Measurements from ENCODE around the gene APBB3. TPM values are rescaled to one million over a fixed set of nuclear protein-coding genes. Genes with fewer than 3 reads are reported as not detected.

APBB3 gene
- total RNA-seq, 1 donor from 2014 or later: 68.5 TPM

DNA sequence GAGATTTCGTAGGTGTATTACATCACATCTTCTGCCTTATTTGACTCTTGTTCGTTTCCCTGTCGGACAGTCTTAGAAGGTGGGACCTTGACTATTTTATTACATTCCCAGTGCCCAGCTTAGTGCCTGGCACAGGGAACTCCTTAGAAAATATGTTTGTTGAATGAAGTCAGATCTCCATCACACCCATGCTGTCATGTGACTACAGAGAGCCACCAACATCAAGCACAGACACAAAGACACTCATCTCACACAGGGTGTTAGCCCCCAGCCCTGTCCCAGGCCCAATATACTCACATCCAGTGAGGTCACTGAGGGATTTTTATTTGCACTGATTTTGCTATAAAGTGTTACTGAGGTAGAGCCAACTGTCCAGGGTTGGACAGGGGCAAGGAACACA lies 6.4 kb downstream of the APBB3 start:
- H3K27me3 Mint-ChIP-seq (ENCODE audit: low read depth): no peaks in the 10 kb centered on the region
- peak overlapping the region; percentile 88 for H3K4me3 Mint-ChIP-seq
- TF ChIP-seq, protein P1, sequence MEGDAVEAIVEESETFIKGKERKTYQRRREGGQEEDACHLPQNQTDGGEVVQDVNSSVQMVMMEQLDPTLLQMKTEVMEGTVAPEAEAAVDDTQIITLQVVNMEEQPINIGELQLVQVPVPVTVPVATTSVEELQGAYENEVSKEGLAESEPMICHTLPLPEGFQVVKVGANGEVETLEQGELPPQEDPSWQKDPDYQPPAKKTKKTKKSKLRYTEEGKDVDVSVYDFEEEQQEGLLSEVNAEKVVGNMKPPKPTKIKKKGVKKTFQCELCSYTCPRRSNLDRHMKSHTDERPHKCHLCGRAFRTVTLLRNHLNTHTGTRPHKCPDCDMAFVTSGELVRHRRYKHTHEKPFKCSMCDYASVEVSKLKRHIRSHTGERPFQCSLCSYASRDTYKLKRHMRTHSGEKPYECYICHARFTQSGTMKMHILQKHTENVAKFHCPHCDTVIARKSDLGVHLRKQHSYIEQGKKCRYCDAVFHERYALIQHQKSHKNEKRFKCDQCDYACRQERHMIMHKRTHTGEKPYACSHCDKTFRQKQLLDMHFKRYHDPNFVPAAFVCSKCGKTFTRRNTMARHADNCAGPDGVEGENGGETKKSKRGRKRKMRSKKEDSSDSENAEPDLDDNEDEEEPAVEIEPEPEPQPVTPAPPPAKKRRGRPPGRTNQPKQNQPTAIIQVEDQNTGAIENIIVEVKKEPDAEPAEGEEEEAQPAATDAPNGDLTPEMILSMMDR (IDR thresholded peaks at IDR 0.05; ENCODE audit: unreplicated experiment): no peak
- H3K27ac Mint-ChIP-seq: peak overlapping the region; percentile 96
- peaks cover 2% of the 10 kb centered on the region for H3K36me3 Mint-ChIP-seq
- no peaks in the 10 kb centered on the region for H3K9me3 Mint-ChIP-seq
- H3K4me1 Mint-ChIP-seq: peaks cover 26% of the 10 kb centered on the region
- DNase-seq (ENCODE audit: low spot score in 2 of 2, unreplicated experiment in 2 of 2): no peak

DNA sequence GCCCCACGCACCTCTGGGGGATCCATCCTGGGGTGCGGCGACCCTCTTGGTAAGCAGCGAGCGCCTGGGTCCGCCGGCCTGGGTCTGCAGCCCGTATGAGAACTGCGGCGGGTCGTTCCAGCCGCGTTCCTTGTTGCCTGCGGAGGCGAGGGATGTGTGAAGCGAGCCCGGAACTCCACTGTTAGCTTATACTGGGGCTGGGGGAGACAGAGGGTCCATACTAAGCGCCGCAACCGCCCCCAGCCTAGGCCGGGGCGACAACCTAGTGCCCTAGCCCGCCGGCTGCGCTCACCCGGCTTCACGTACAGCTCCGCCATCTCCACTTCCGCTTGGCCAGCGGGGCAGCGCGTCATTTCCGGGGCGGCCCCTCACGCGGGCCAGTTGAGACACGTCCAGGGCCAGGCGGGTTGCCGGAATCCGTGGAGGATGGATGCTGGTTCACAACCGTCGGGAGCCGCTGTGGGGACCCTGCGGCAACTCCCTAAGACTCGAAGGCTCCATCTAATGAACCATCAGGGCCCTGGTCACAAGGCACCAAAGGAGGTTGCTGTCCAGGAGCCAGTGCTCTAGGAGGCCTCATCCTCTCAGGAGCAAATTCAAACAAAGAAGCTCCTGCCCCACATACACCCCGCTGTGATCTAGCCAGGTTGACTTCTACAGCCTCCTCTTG lies 7.1 kb downstream of the APBB3 start, which contains the start of gene SRA1:
Gene SRA1 (minus strand): TSS at position 338 of the 670 bp plus-strand sequence. CDS start 21 bp downstream, at position 317.
- peaks cover 5% of the 10 kb centered on the region for H3K36me3 Mint-ChIP-seq
- H3K27me3 Mint-ChIP-seq (ENCODE audit: low read depth): no peaks in the 10 kb centered on the region
- no peaks in the 10 kb centered on the region for H3K9me3 Mint-ChIP-seq
- peaks cover 23% of the 10 kb centered on the region for H3K4me1 Mint-ChIP-seq
- H3K27ac Mint-ChIP-seq: peak within 1 kb of the TSS; percentile 96
- peak within 1 kb of the TSS; percentile 88 for H3K4me3 Mint-ChIP-seq
- DNase-seq (ENCODE audit: low spot score in 2 of 2, unreplicated experiment in 2 of 2): peak; percentile 83 to 94
- TF ChIP-seq, protein P1 (IDR thresholded peaks at IDR 0.05; ENCODE audit: unreplicated experiment): no peak

DNA sequence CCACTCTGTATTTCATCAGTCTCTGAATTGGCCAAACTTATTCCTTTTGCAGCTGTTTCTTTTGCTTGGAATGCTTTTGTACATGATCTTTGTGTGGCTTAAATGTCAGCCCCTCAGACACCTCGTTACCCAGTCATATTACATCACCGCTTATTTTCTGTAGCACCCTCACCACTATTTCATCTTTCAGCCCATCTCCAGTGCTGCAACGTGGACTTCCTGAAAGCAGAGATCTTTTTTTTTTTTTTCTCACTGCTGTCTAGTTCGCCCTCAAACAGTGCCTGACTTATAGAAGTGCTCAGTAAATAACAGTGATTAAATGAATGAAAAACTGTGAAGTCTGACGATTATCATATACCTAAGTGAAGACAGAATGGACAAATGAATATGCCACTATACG lies 8.0 kb downstream of the APBB3 start:
- H3K27me3 Mint-ChIP-seq (ENCODE audit: low read depth): no peaks in the 10 kb centered on the region
- no peaks in the 10 kb centered on the region for H3K9me3 Mint-ChIP-seq
- no peak for DNase-seq (ENCODE audit: low spot score in 2 of 2, unreplicated experiment in 2 of 2)
- H3K36me3 Mint-ChIP-seq: peaks cover 5% of the 10 kb centered on the region
- H3K4me1 Mint-ChIP-seq: peaks cover 23% of the 10 kb centered on the region
- peak overlapping the region; percentile 88 for H3K4me3 Mint-ChIP-seq
- TF ChIP-seq, protein P1 (IDR thresholded peaks at IDR 0.05; ENCODE audit: unreplicated experiment): no peak
- H3K27ac Mint-ChIP-seq: peak overlapping the region; percentile 96

DNA sequence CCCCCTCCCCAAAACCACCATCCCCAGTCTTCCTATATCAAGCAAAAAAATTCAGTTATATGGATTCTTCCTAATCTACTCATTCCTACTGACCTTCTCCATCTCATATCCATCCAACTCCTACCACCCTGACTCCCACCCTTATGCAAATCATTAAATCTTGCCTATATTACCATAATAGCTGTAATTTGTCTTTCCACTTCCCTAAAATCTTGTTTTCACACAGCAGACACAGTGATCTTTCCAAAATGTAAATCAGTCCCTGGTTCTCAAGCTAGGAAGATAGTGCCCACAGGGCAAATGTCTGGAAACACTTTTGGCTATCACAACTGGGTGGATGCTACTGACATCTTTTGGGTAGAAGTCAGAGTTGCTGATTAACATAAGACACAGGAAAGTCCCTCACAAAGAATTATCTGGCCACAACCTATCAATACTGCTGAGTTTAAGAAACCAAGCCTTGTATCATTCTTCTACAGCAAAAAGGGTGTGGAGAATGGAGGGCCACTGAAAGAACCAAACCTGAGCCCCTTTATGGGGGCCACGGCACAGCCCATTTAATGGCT lies 8.6 kb downstream of the APBB3 start:
- H3K36me3 Mint-ChIP-seq: peaks cover 6% of the 10 kb centered on the region
- peak overlapping the region; percentile 88 for H3K4me3 Mint-ChIP-seq
- peak overlapping the region; percentile 50 for H3K27ac Mint-ChIP-seq
- H3K9me3 Mint-ChIP-seq: no peaks in the 10 kb centered on the region
- peaks cover 23% of the 10 kb centered on the region for H3K4me1 Mint-ChIP-seq
- no peak for DNase-seq (ENCODE audit: low spot score in 2 of 2, unreplicated experiment in 2 of 2)
- TF ChIP-seq, protein P1 (IDR thresholded peaks at IDR 0.05; ENCODE audit: unreplicated experiment): no peak
- H3K27me3 Mint-ChIP-seq (ENCODE audit: low read depth): no peaks in the 10 kb centered on the region

DNA sequence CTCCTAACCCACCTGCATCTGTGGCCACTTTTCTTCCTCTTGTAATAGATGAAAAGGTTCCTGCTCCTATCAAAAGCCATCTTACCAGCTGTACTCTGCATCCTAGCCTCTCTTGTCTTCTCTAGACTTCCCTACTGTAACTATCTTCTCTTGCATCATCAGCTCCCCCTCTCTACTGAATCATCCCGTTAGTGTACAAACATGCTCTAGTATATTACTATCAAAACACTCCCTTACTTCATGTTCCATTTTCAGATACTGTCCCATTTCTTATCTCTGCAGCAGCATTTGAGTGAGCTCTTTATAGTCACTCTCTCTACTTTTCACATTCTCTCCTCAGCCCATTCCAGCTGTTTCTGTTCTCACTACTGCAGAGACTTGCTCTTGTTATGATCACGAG lies 9.9 kb downstream of the APBB3 start:
- TF ChIP-seq, protein P1 (IDR thresholded peaks at IDR 0.05; ENCODE audit: unreplicated experiment): no peak
- Mint-ChIP-seq H3K27ac (no peak overlapping the region), H3K27me3 (ENCODE audit: low read depth) (no peaks in the 10 kb centered on the region), H3K9me3 (no peaks in the 10 kb centered on the region), H3K4me3 (no peak overlapping the region), H3K36me3 (peaks cover 13% of the 10 kb centered on the region), H3K4me1 (peaks cover 25% of the 10 kb centered on the region)
- DNase-seq (ENCODE audit: low spot score in 2 of 2, unreplicated experiment in 2 of 2): no peak
